ENCODE measurements around the gene RAPGEF2. TPM values are rescaled to one million over a fixed set of nuclear protein-coding genes. Genes with fewer than 3 reads are reported as not detected.

Gene RAPGEF2
- total and polyA plus RNA-seq, 2 donors from 2014 or later = 6.9 to 50.6 TPM

DNA sequence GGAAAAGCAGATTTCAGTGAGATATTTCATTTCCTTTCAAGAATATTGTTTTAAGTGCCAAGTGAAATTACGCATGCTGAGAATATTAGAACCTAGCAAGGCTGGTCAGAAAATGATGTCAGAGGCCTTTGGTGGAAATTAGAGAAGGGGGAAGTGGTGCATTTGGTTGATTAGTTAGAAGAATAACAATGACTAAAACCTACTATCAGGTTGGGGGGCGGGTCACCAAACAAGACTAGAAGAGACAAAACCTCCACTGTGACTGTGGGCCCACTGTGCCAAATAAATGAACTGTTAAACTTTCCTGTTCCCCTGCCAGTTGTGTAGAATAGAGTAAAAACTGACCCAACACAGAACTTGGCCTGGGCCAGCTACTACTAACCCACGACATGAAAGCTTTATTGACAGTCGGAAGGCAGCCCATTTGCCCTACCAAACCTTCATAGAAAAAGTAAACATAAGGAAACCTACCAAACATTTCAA, 2.9 kb downstream of the RAPGEF2 start:
- peak overlapping the region in 1 of 3 donors; percentile 77 for H3K9ac ChIP-seq (ENCODE audit: low read length in 3 of 3)
- H3K9me3 ChIP-seq (ENCODE audit: control insufficient read depth in 2 of 3, insufficient read depth in 1 of 3, low read length in 3 of 3) = no peaks in the 10 kb centered on the region
- DNase-seq (peak in 2 of 5 donors; percentile 9 to 19), FAIRE-seq (no peak)
- no peak for TF ChIP-seq CTCF (IDR thresholded peaks at IDR 0.05; ENCODE audit: borderline replicate concordance, extremely low read depth, insufficient read depth)
- no peaks in the 10 kb centered on the region for H3K36me3 ChIP-seq (ENCODE audit: control insufficient read depth in 2 of 3, insufficient read depth in 3 of 3, low read length in 3 of 3)
- peaks cover 2 to 8% (median 5%) of the 10 kb centered on the region in 3 donors for H3K4me1 ChIP-seq (ENCODE audit: control insufficient read depth in 2 of 3, insufficient read depth in 2 of 3, low read depth in 1 of 3, low read length in 3 of 3)
- H3K27me3 ChIP-seq (ENCODE audit: control insufficient read depth, insufficient read depth, low read length) = no peaks in the 10 kb centered on the region
- peak overlapping the region; percentile 17 to 93 (median 88) for H3K4me3 ChIP-seq (ENCODE audit: low read length in 3 of 3)
- intact Hi-C loops (cut with DNase I) = no loop called here
- H3K27ac ChIP-seq (ENCODE audit: low read depth in 2 of 2, low read length in 2 of 2) = peak overlapping the region; percentile 5 to 52

DNA sequence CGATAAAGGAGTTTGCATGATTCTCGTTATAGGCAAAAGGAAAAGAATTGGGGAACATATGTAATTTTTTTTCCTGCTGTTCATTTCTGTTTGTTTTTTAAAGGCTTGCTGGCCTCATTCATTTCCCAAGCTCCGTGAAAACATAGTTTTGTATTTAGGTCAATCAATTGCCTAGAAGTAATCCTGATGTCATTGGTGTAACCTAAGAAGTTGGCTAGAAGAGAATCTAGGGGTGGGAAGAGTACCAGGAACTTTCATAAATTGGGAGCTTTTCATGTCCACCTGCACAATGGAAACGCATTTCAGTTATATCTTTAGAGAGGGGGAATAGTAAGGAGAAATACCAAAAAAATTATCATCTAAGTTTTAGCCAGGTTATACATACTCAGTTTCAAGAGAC, 3.8 kb downstream of the RAPGEF2 start:
- H3K27ac ChIP-seq (ENCODE audit: low read depth in 2 of 2, low read length in 2 of 2) = no peak overlapping the region
- H3K4me3 ChIP-seq (ENCODE audit: low read length in 3 of 3) = peak overlapping the region in 1 of 3 donors; percentile 23
- intact Hi-C loops (cut with DNase I) = no loop called here
- H3K4me1 ChIP-seq (ENCODE audit: control insufficient read depth in 2 of 3, insufficient read depth in 2 of 3, low read depth in 1 of 3, low read length in 3 of 3) = peaks cover 2 to 12% (median 8%) of the 10 kb centered on the region in 3 donors
- no peaks in the 10 kb centered on the region for H3K36me3 ChIP-seq (ENCODE audit: control insufficient read depth in 2 of 3, insufficient read depth in 3 of 3, low read length in 3 of 3)
- H3K27me3 ChIP-seq (ENCODE audit: control insufficient read depth, insufficient read depth, low read length) = no peaks in the 10 kb centered on the region
- no peaks in the 10 kb centered on the region for H3K9me3 ChIP-seq (ENCODE audit: control insufficient read depth in 2 of 3, insufficient read depth in 1 of 3, low read length in 3 of 3)
- H3K9ac ChIP-seq (ENCODE audit: low read length in 3 of 3) = no peak overlapping the region
- DNase-seq (no peak), FAIRE-seq (no peak)
- no peak for TF ChIP-seq CTCF (IDR thresholded peaks at IDR 0.05; ENCODE audit: borderline replicate concordance, extremely low read depth, insufficient read depth)

DNA sequence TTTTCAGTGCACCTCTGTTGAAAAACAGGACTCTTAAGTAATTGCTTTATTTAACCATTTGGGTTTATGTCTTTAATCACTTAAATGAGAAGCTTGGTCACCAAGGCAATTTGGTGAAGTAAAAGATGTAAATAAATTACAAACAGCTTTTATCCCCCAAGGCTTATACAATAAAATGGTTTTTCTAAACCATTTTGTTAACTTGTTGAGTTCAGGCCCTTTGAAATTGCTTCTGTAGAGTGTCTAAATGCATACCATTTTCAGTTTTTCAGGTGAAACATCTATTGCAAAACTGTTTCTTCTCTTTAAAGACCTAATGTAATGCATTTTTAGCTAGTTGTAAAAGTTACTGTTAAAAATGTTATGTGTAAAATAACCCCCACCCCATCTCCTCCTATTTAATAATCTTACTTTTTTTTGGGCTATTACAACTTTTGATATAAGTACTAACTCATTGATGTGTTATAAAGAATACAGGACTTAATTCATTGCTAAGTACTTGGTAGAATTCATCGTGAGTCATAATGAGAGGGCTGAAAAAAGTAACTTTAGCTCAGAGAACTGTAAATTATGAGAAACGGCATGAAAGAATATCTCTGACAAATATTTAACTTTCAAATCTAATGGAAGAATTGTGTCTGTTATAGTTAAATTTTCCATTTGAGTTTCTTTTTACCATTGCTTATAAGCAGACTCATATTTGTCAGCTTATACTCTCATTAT, 4.5 kb downstream of the RAPGEF2 start:
- no peak overlapping the region for H3K9ac ChIP-seq (ENCODE audit: low read length in 3 of 3)
- H3K9me3 ChIP-seq (ENCODE audit: control insufficient read depth in 2 of 3, insufficient read depth in 1 of 3, low read length in 3 of 3) = no peaks in the 10 kb centered on the region
- H3K4me1 ChIP-seq (ENCODE audit: control insufficient read depth in 2 of 3, insufficient read depth in 2 of 3, low read depth in 1 of 3, low read length in 3 of 3) = peaks cover 2 to 12% (median 4%) of the 10 kb centered on the region in 3 donors
- DNase-seq (no peak), FAIRE-seq (no peak)
- H3K27me3 ChIP-seq (ENCODE audit: control insufficient read depth, insufficient read depth, low read length) = no peaks in the 10 kb centered on the region
- H3K4me3 ChIP-seq (ENCODE audit: low read length in 3 of 3) = peak overlapping the region in 1 of 3 donors; percentile 23
- no peak overlapping the region for H3K27ac ChIP-seq (ENCODE audit: low read depth in 2 of 2, low read length in 2 of 2)
- H3K36me3 ChIP-seq (ENCODE audit: control insufficient read depth in 2 of 3, insufficient read depth in 3 of 3, low read length in 3 of 3) = no peaks in the 10 kb centered on the region
- intact Hi-C loops (cut with DNase I) = no loop called here
- no peak for TF ChIP-seq CTCF (IDR thresholded peaks at IDR 0.05; ENCODE audit: borderline replicate concordance, extremely low read depth, insufficient read depth)

All from kidney (tissue), 14 donors.